ENCODE measurements around the gene L3MBTL4.

- no peak for TF ChIP-seq CTCF (IDR thresholded peaks at IDR 0.05)
- TF ChIP-seq POLR2A (IDR thresholded peaks at IDR 0.05), result no peak
These were observed 412.8 kb downstream of the L3MBTL4 start for GRCh38 chr18:6001867-6002266.
